Measurements from ENCODE around the gene LRTM1.

Gene LRTM1

GRCh38 chr3:54928046-54928770 lies at the start of gene LRTM1:
Gene LRTM1 (minus strand): TSS chr3:54928059. CDS start chr3:54927911, 148 bp downstream.
- no peak within 1 kb of the TSS for H3K4me3 ChIP-seq (ENCODE audit: low read depth, low read length)

- no peak overlapping the region for H3K4me3 ChIP-seq (ENCODE audit: low read depth, low read length)
These were observed 49.6 kb upstream of the LRTM1 start for GRCh38 chr3:54977439-54977838.

- no peak overlapping the region for H3K4me3 ChIP-seq (ENCODE audit: low read depth, low read length)
These were observed 43.0 kb upstream of the LRTM1 start for GRCh38 chr3:54970895-54971294.

GRCh38 chr3:54969652-54970051 lies 41.8 kb upstream of the LRTM1 start:
- no peak overlapping the region for H3K4me3 ChIP-seq (ENCODE audit: low read depth, low read length)

GRCh38 chr3:54968546-54969172 lies 40.8 kb upstream of the LRTM1 start:
- H3K4me3 ChIP-seq (ENCODE audit: low read depth, low read length): no peak overlapping the region

- H3K4me3 ChIP-seq (ENCODE audit: low read depth, low read length): no peak overlapping the region
These were observed 39.9 kb upstream of the LRTM1 start for GRCh38 chr3:54967731-54968161.

- no peak overlapping the region for H3K4me3 ChIP-seq (ENCODE audit: low read depth, low read length)
These were observed 39.1 kb upstream of the LRTM1 start for GRCh38 chr3:54966979-54967378.

GRCh38 chr3:54965746-54966145 lies 37.9 kb upstream of the LRTM1 start:
- H3K4me3 ChIP-seq (ENCODE audit: low read depth, low read length): no peak overlapping the region

- no peak overlapping the region for H3K4me3 ChIP-seq (ENCODE audit: low read depth, low read length)
These were observed 36.2 kb upstream of the LRTM1 start for GRCh38 chr3:54964081-54964480.

GRCh38 chr3:54963641-54964040 lies 35.8 kb upstream of the LRTM1 start:
- H3K4me3 ChIP-seq (ENCODE audit: low read depth, low read length): no peak overlapping the region

GRCh38 chr3:54962200-54962599 lies 34.3 kb upstream of the LRTM1 start:
- H3K4me3 ChIP-seq (ENCODE audit: low read depth, low read length): no peak overlapping the region

- H3K4me3 ChIP-seq (ENCODE audit: low read depth, low read length): no peak overlapping the region
These were observed 32.8 kb upstream of the LRTM1 start for GRCh38 chr3:54960701-54961100.

GRCh38 chr3:54960082-54960481 lies 32.2 kb upstream of the LRTM1 start:
- no peak overlapping the region for H3K4me3 ChIP-seq (ENCODE audit: low read depth, low read length)

GRCh38 chr3:54957711-54958110 lies 29.9 kb upstream of the LRTM1 start:
- H3K4me3 ChIP-seq (ENCODE audit: low read depth, low read length): no peak overlapping the region

GRCh38 chr3:54955941-54956340 lies 28.1 kb upstream of the LRTM1 start:
- no peak overlapping the region for H3K4me3 ChIP-seq (ENCODE audit: low read depth, low read length)

GRCh38 chr3:54955496-54955895 lies 27.6 kb upstream of the LRTM1 start:
- no peak overlapping the region for H3K4me3 ChIP-seq (ENCODE audit: low read depth, low read length)

- no peak overlapping the region for H3K4me3 ChIP-seq (ENCODE audit: low read depth, low read length)
These were observed 26.7 kb upstream of the LRTM1 start for GRCh38 chr3:54954521-54954920.

GRCh38 chr3:54954022-54954421 lies 26.2 kb upstream of the LRTM1 start:
- no peak overlapping the region for H3K4me3 ChIP-seq (ENCODE audit: low read depth, low read length)

- H3K4me3 ChIP-seq (ENCODE audit: low read depth, low read length): no peak overlapping the region
These were observed 23.5 kb upstream of the LRTM1 start for GRCh38 chr3:54951405-54951804.

- no peak overlapping the region for H3K4me3 ChIP-seq (ENCODE audit: low read depth, low read length)
These were observed 22.6 kb upstream of the LRTM1 start for GRCh38 chr3:54950391-54951003.

- H3K4me3 ChIP-seq (ENCODE audit: low read depth, low read length): no peak overlapping the region
These were observed 21.7 kb upstream of the LRTM1 start for GRCh38 chr3:54949491-54950044.

Measured in iPS-11a (cell line).